ENCODE measurements around the gene ELOB. TPM values are rescaled to one million over a fixed set of nuclear protein-coding genes. Genes with fewer than 3 reads are reported as not detected.

Gene ELOB
- total RNA-seq, 1 donor from 2014 or later: 402 TPM

GRCh38 chr16:2756288-2757015 is 20.6 kb downstream of the ELOB start:
- H3K27ac Mint-ChIP-seq: no peak overlapping the region
- DNase-seq (ENCODE audit: low spot score): no peak
- H3K27me3 ChIP-seq: no peaks in the 10 kb centered on the region
- H4K20me1 ChIP-seq (ENCODE audit: low read depth): peaks cover 53% of the 10 kb centered on the region
- TF ChIP-seq CTCF (IDR thresholded peaks at IDR 0.05): no peak
- no peak for TF ChIP-seq EZH2 (IDR thresholded peaks at IDR 0.05)
- no peak for TF ChIP-seq EZH2phosphoT487 (IDR thresholded peaks at IDR 0.05)
- peaks cover 89% of the 10 kb centered on the region for H3K79me2 ChIP-seq (ENCODE audit: low read depth)
- H3K4me3 Mint-ChIP-seq: peak overlapping the region; percentile 10
- peaks cover 41% of the 10 kb centered on the region for H3F3A ChIP-seq (ENCODE audit: low read depth)
- H3K4me2 ChIP-seq: no peak overlapping the region
- peaks cover 15% of the 10 kb centered on the region for H3K4me1 ChIP-seq
- no peak overlapping the region for H3K27ac ChIP-seq
- peaks cover 25% of the 10 kb centered on the region for H3K4me1 Mint-ChIP-seq
- H3K36me3 ChIP-seq: peaks cover 36% of the 10 kb centered on the region
- no peaks in the 10 kb centered on the region for H3K9me3 ChIP-seq (ENCODE audit: low read depth)
- H3K36me3 Mint-ChIP-seq: peaks cover 64% of the 10 kb centered on the region
- H3K9ac ChIP-seq: no peak overlapping the region
- H3K4me3 ChIP-seq: no peak overlapping the region
- H3K9me3 Mint-ChIP-seq: peaks cover 11% of the 10 kb centered on the region
- H3K27me3 Mint-ChIP-seq (ENCODE audit: insufficient read depth, low read depth): peaks cover 12% of the 10 kb centered on the region
- H2AFZ ChIP-seq (replicated peaks): no peak overlapping the region

GRCh38 chr16:2755158-2755557 is 21.9 kb downstream of the ELOB start:
- peaks cover 34% of the 10 kb centered on the region for H3F3A ChIP-seq (ENCODE audit: low read depth)
- Mint-ChIP-seq H3K27ac (no peak overlapping the region), H3K4me1 (peaks cover 38% of the 10 kb centered on the region), H3K9me3 (peaks cover 4% of the 10 kb centered on the region), H3K36me3 (peaks cover 51% of the 10 kb centered on the region), H3K4me3 (peak overlapping the region; percentile 94), H3K27me3 (ENCODE audit: insufficient read depth, low read depth) (peaks cover 14% of the 10 kb centered on the region)
- H3K9ac ChIP-seq: peak overlapping the region; percentile 90
- H2AFZ ChIP-seq (replicated peaks): no peak overlapping the region
- H3K4me3 ChIP-seq: peak overlapping the region; percentile 71
- peaks cover 23% of the 10 kb centered on the region for H3K36me3 ChIP-seq
- no peaks in the 10 kb centered on the region for H3K27me3 ChIP-seq
- TF ChIP-seq EZH2 (IDR thresholded peaks at IDR 0.05) (no peak), CTCF (IDR thresholded peaks at IDR 0.05) (no peak), EZH2phosphoT487 (IDR thresholded peaks at IDR 0.05) (no peak)
- H4K20me1 ChIP-seq (ENCODE audit: low read depth): peaks cover 53% of the 10 kb centered on the region
- H3K27ac ChIP-seq: peak overlapping the region; percentile 39
- no peak for DNase-seq (ENCODE audit: low spot score)
- H3K9me3 ChIP-seq (ENCODE audit: low read depth): no peaks in the 10 kb centered on the region
- H3K4me2 ChIP-seq: peak overlapping the region; percentile 83
- H3K79me2 ChIP-seq (ENCODE audit: low read depth): peaks cover 89% of the 10 kb centered on the region
- peaks cover 23% of the 10 kb centered on the region for H3K4me1 ChIP-seq

GRCh38 chr16:2753733-2754020 is 23.4 kb downstream of the ELOB start:
- no peak for TF ChIP-seq EZH2 (IDR thresholded peaks at IDR 0.05)
- TF ChIP-seq CTCF (IDR thresholded peaks at IDR 0.05): no peak
- TF ChIP-seq EZH2phosphoT487 (IDR thresholded peaks at IDR 0.05): no peak
- peak overlapping the region; percentile 81 for H3K27ac Mint-ChIP-seq
- peak overlapping the region; percentile 71 for H3K4me3 ChIP-seq
- H3K4me2 ChIP-seq: peak overlapping the region; percentile 83
- peak; percentile 35 for DNase-seq (ENCODE audit: low spot score)
- H3K27ac ChIP-seq: peak overlapping the region; percentile 97
- H3K36me3 ChIP-seq: peaks cover 11% of the 10 kb centered on the region
- H3K9me3 Mint-ChIP-seq: no peaks in the 10 kb centered on the region
- peaks cover 23% of the 10 kb centered on the region for H3K4me1 ChIP-seq
- no peaks in the 10 kb centered on the region for H3K27me3 ChIP-seq
- H3K9ac ChIP-seq: peak overlapping the region; percentile 90
- no peak overlapping the region for H2AFZ ChIP-seq (replicated peaks)
- peaks cover 80% of the 10 kb centered on the region for H3K79me2 ChIP-seq (ENCODE audit: low read depth)
- H3K36me3 Mint-ChIP-seq: peaks cover 42% of the 10 kb centered on the region
- H3K4me3 Mint-ChIP-seq: peak overlapping the region; percentile 94
- H3K4me1 Mint-ChIP-seq: peaks cover 39% of the 10 kb centered on the region
- peaks cover 14% of the 10 kb centered on the region for H3K27me3 Mint-ChIP-seq (ENCODE audit: insufficient read depth, low read depth)
- H3F3A ChIP-seq (ENCODE audit: low read depth): peaks cover 33% of the 10 kb centered on the region
- H4K20me1 ChIP-seq (ENCODE audit: low read depth): peaks cover 53% of the 10 kb centered on the region
- H3K9me3 ChIP-seq (ENCODE audit: low read depth): no peaks in the 10 kb centered on the region

Data from neural progenitor cell (in vitro differentiated cells).